HFFc6 (cell line): ENCODE measurements around the gene KRR1. TPM values are rescaled to one million over a fixed set of nuclear protein-coding genes. Genes with fewer than 3 reads are reported as not detected.

ENCODE experiments used
- DNase-seq: peaks from one replicate; pipeline ENCODE4 v3.0.0-alpha.2; 2018
- H3K27ac Mint-ChIP-seq: 2 replicates; pipeline ENCODE4 v1.8.0; 2020; ENCODE audit warnings: mild to moderate bottlenecking, mixed read lengths
- H3K27me3 Mint-ChIP-seq: 2 replicates; pipeline ENCODE4 v1.8.0; 2021; ENCODE audit warnings: mild to moderate bottlenecking, moderate library complexity, mixed read lengths; ENCODE audit not compliant: insufficient read depth
- H3K36me3 Mint-ChIP-seq: 2 replicates; pipeline ENCODE4 v1.8.0; 2021; ENCODE audit warnings: low read depth, mixed read lengths
- H3K4me1 Mint-ChIP-seq: 2 replicates; pipeline ENCODE4 v1.8.0; 2020; ENCODE audit warnings: low read depth, mixed read lengths
- H3K4me3 Mint-ChIP-seq: 2 replicates; pipeline ENCODE4 v1.8.0; 2020; ENCODE audit warnings: mild to moderate bottlenecking, moderate library complexity, mixed read lengths
- H3K9me3 Mint-ChIP-seq: 2 replicates; pipeline ENCODE4 v1.8.0; 2020; ENCODE audit warnings: mild to moderate bottlenecking, mixed read lengths
- total RNA-seq, 6 experiments: library from RNA; stranded (reverse); fragmentation: NEBNext Ultra II Directional; extraction: Animal tissue kit (Norgen Biotek cat#: 25700); gene quantifications; 2 replicates in 1 of 6; 3 replicates in 5 of 6; pipeline ENCODE4 v1.2.3, GENCODE V29; 2021
- TF ChIP-seq, protein P1 (sequence below): fragments of 200-600 bp; sonication (generic); IDR thresholded peaks from 2 replicates; pipeline ENCODE4 v1.5.0; 2021; ENCODE audit warnings: antibody characterized with exemption, mild to moderate bottlenecking

The KRR1 gene
- total RNA-seq, 6 experiments from 2014 or later = 52.4 to 64.4 (median 61.8) TPM

DNA sequence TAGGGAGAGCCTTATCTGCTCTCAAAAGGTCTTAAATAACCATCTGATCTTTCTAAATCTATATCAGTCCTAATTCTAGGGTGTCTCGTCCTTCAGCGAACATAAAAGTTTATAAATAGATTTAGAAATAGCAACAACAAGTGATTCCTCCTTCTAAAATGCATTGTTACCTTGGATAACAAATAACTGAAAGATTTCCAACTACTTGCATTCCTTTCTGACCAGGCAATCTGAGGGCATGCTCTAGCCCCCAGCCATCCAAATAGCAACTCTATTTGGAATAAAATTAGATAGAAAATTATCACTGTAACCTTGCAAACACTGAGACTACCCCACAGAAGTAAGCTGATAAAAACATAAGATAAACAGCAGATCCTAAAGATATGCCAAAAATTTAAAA is 21.8 kb upstream of the KRR1 start:
- no peaks in the 10 kb centered on the region for H3K9me3 Mint-ChIP-seq
- H3K27me3 Mint-ChIP-seq = no peaks in the 10 kb centered on the region
- TF ChIP-seq, protein P1, sequence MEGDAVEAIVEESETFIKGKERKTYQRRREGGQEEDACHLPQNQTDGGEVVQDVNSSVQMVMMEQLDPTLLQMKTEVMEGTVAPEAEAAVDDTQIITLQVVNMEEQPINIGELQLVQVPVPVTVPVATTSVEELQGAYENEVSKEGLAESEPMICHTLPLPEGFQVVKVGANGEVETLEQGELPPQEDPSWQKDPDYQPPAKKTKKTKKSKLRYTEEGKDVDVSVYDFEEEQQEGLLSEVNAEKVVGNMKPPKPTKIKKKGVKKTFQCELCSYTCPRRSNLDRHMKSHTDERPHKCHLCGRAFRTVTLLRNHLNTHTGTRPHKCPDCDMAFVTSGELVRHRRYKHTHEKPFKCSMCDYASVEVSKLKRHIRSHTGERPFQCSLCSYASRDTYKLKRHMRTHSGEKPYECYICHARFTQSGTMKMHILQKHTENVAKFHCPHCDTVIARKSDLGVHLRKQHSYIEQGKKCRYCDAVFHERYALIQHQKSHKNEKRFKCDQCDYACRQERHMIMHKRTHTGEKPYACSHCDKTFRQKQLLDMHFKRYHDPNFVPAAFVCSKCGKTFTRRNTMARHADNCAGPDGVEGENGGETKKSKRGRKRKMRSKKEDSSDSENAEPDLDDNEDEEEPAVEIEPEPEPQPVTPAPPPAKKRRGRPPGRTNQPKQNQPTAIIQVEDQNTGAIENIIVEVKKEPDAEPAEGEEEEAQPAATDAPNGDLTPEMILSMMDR = no peak
- H3K36me3 Mint-ChIP-seq = no peaks in the 10 kb centered on the region
- no peak overlapping the region for H3K27ac Mint-ChIP-seq
- H3K4me1 Mint-ChIP-seq = peaks cover 8% of the 10 kb centered on the region
- no peak overlapping the region for H3K4me3 Mint-ChIP-seq
- no peak for DNase-seq

DNA sequence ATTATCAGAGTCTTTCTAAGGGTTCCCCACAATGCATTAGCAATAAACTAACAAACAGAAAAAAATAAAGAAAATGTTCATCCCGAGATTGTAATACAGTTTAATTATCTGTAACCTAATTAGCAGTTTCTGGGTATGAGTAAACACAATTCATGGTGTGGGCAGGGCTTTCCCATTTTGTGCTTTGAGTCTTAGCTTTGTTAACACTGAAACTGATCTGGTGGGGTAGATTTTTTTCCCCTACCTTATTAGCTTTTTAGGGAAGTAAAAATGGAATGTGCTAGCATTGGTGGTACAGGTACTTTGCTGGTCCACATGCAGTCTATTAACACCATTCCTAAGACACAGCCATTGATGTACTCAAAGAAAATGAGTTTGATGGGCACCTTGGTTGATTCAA is 18.4 kb upstream of the KRR1 start:
- DNase-seq = no peak
- H3K27me3 Mint-ChIP-seq = peaks cover 2% of the 10 kb centered on the region; the same call in 1 of the 2 replicates
- TF ChIP-seq, protein P1 = no peak
- no peaks in the 10 kb centered on the region for H3K9me3 Mint-ChIP-seq
- H3K27ac Mint-ChIP-seq = no peak overlapping the region
- peaks cover 36% of the 10 kb centered on the region for H3K4me1 Mint-ChIP-seq
- H3K4me3 Mint-ChIP-seq = no peak overlapping the region
- H3K36me3 Mint-ChIP-seq = no peaks in the 10 kb centered on the region

DNA sequence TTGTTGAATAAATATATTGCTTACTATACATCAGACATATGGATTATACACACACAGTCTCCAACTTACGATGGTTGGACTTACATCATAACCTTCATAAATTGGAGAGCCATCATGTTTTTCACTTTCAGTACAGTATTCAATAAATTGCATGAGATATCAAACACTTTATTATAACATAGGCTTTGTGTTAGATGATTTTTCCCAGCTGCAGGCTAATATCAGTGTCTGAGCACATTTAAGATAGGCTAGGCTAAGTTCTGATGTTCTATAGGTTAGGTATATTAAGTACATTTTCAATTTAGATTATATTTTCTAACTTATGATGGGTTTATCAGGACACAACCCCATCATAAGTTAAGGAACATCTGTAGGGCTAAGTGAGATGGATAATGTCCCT is 17.9 kb upstream of the KRR1 start:
- peaks cover 38% of the 10 kb centered on the region for H3K4me1 Mint-ChIP-seq
- no peaks in the 10 kb centered on the region for H3K9me3 Mint-ChIP-seq
- H3K27ac Mint-ChIP-seq = no peak overlapping the region
- TF ChIP-seq, protein P1 = no peak
- DNase-seq = no peak
- no peaks in the 10 kb centered on the region for H3K36me3 Mint-ChIP-seq
- no peak overlapping the region for H3K4me3 Mint-ChIP-seq
- peaks cover 2% of the 10 kb centered on the region; the same call in 1 of the 2 replicates for H3K27me3 Mint-ChIP-seq

DNA sequence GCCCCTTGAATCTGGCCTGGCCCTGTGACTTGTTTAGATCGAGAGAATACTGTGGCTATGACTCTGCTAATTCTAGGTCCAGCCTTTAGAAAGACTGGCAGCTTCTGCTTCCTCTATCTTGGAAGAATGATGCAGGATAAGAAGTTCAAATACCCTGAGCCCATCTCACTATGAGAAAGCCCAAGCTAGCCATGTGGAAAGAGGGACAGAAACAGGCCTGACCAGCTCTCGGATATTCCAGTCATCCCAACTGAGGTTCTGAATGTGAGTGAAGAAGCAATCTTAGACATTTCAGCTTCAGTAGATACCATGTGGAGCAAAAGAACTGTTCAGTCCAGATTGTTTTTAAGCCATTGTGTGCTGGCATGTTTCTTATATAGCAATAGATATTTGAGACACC is 17.3 kb upstream of the KRR1 start:
- H3K4me1 Mint-ChIP-seq = peaks cover 38% of the 10 kb centered on the region
- DNase-seq = no peak
- TF ChIP-seq, protein P1 = no peak
- no peak overlapping the region for H3K27ac Mint-ChIP-seq
- H3K9me3 Mint-ChIP-seq = no peaks in the 10 kb centered on the region
- H3K36me3 Mint-ChIP-seq = no peaks in the 10 kb centered on the region
- no peak overlapping the region for H3K4me3 Mint-ChIP-seq
- H3K27me3 Mint-ChIP-seq = peaks cover 2% of the 10 kb centered on the region; the same call in 1 of the 2 replicates

DNA sequence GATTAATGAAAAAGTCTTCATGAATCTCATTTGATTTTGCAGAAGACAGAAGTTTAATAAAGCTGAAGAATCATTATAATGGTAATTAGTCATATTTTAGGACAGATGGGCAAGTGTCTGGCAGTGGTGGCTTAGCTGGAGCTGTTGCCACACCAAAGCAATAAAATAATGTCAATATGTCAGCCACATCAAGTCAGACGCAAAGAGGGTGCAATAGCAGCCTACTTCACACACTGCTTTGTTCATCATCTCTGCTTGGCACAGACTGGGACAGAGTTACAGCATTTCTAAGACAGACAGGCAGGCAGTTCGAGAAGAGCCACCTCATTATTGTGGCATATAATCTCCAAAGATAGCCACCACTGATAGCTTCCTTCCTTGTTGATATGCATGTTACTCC is 16.9 kb upstream of the KRR1 start:
- Mint-ChIP-seq H3K4me1 (peaks cover 34% of the 10 kb centered on the region), H3K9me3 (no peaks in the 10 kb centered on the region), H3K36me3 (no peaks in the 10 kb centered on the region), H3K27me3 (peaks cover 2% of the 10 kb centered on the region; the same call in 1 of the 2 replicates), H3K4me3 (no peak overlapping the region), H3K27ac (no peak overlapping the region)
- TF ChIP-seq, protein P1 = no peak
- DNase-seq = no peak
